ENCODE results near the gene KDR.

Gene KDR

GRCh38 chr4:55125087-55125721, at the start of gene KDR:
Gene KDR, minus strand, starts transcription at chr4:55125595. Its CDS starts 302 bp downstream, at chr4:55125293.
- no peak for DNase-seq (ENCODE audit: low read depth in 2 of 2)

GRCh38 chr4:55173580-55173979, 48.2 kb upstream of the KDR start:
- no peak for DNase-seq (ENCODE audit: low read depth in 2 of 2)

GRCh38 chr4:55172694-55173287, 47.4 kb upstream of the KDR start:
- no peak for DNase-seq (ENCODE audit: low read depth in 2 of 2)

GRCh38 chr4:55170462-55170861, 45.1 kb upstream of the KDR start:
- DNase-seq (ENCODE audit: low read depth in 2 of 2): no peak

- no peak for DNase-seq (ENCODE audit: low read depth in 2 of 2)
These were observed 44.1 kb upstream of the KDR start for GRCh38 chr4:55169352-55169961.

GRCh38 chr4:55162396-55162795, 37.0 kb upstream of the KDR start:
- no peak for DNase-seq (ENCODE audit: low read depth in 2 of 2)

GRCh38 chr4:55161739-55162138, 36.3 kb upstream of the KDR start:
- no peak for DNase-seq (ENCODE audit: low read depth in 2 of 2)

GRCh38 chr4:55159851-55160250, 34.5 kb upstream of the KDR start:
- no peak for DNase-seq (ENCODE audit: low read depth in 2 of 2)

GRCh38 chr4:55158957-55159356, 33.6 kb upstream of the KDR start:
- no peak for DNase-seq (ENCODE audit: low read depth in 2 of 2)

- DNase-seq (ENCODE audit: low read depth in 2 of 2): no peak
These were observed 32.3 kb upstream of the KDR start for GRCh38 chr4:55157559-55158277.

- DNase-seq (ENCODE audit: low read depth in 2 of 2): no peak
These were observed 29.5 kb upstream of the KDR start for GRCh38 chr4:55154933-55155332.

- DNase-seq (ENCODE audit: low read depth in 2 of 2): no peak
These were observed 29.0 kb upstream of the KDR start for GRCh38 chr4:55154290-55154880.

- no peak for DNase-seq (ENCODE audit: low read depth in 2 of 2)
These were observed 18.5 kb upstream of the KDR start for GRCh38 chr4:55143858-55144257.

- DNase-seq (ENCODE audit: low read depth in 2 of 2): no peak
These were observed 13.0 kb upstream of the KDR start for GRCh38 chr4:55138367-55138766.

GRCh38 chr4:55136634-55137033, 11.2 kb upstream of the KDR start:
- no peak for DNase-seq (ENCODE audit: low read depth in 2 of 2)

GRCh38 chr4:55133951-55134350, 8.6 kb upstream of the KDR start:
- no peak for DNase-seq (ENCODE audit: low read depth in 2 of 2)

GRCh38 chr4:55132775-55133174, 7.4 kb upstream of the KDR start:
- no peak for DNase-seq (ENCODE audit: low read depth in 2 of 2)

GRCh38 chr4:55127521-55127920, 2.1 kb upstream of the KDR start:
- DNase-seq (ENCODE audit: low read depth in 2 of 2): no peak

- no peak for DNase-seq (ENCODE audit: low read depth in 2 of 2)
These were observed 1.7 kb upstream of the KDR start for GRCh38 chr4:55127053-55127452.

GRCh38 chr4:55125763-55126541, 557 bp upstream of the KDR start:
- no peak for DNase-seq (ENCODE audit: low read depth in 2 of 2)

- DNase-seq (ENCODE audit: low read depth in 2 of 2): no peak
These were observed 896 bp downstream of the KDR start for GRCh38 chr4:55124322-55125076.
